ENCODE data around the gene PAM. TPM values are rescaled to one million over a fixed set of nuclear protein-coding genes. Genes with fewer than 3 reads are reported as not detected.

Gene PAM
- total RNA-seq, 1 experiment from 2014 or later = 1.2 TPM

GRCh38 chr5:102843997-102844396 lies 88.9 kb downstream of the PAM start:
- DNase-seq (ENCODE audit: low spot score) = no peak
- in situ Hi-C loops (cut with HindIII; ENCODE audit: low sequenced_read_pairs) = no loop called here

GRCh38 chr5:102845041-102845440 lies 89.9 kb downstream of the PAM start:
- no peak for DNase-seq (ENCODE audit: low spot score)
- in situ Hi-C loops (cut with HindIII; ENCODE audit: low sequenced_read_pairs) = no loop called here

GRCh38 chr5:102850503-102850902 lies 95.4 kb downstream of the PAM start:
- in situ Hi-C loops (cut with HindIII; ENCODE audit: low sequenced_read_pairs) = no loop called here
- no peak for DNase-seq (ENCODE audit: low spot score)

- in situ Hi-C loops (cut with HindIII; ENCODE audit: low sequenced_read_pairs) = no loop called here
- no peak for DNase-seq (ENCODE audit: low spot score)
Observed at GRCh38 chr5:102853680-102854079, 98.6 kb downstream of the PAM start.

- in situ Hi-C loops (cut with HindIII; ENCODE audit: low sequenced_read_pairs) = no loop called here
- DNase-seq (ENCODE audit: low spot score) = no peak
Observed at GRCh38 chr5:102855681-102856388, 100.7 kb downstream of the PAM start.

GRCh38 chr5:102856389-102856777 lies 101.3 kb downstream of the PAM start:
- DNase-seq (ENCODE audit: low spot score) = no peak
- in situ Hi-C loops (cut with HindIII; ENCODE audit: low sequenced_read_pairs) = no loop called here

GRCh38 chr5:102857076-102857818 lies 102.1 kb downstream of the PAM start:
- in situ Hi-C loops (cut with HindIII; ENCODE audit: low sequenced_read_pairs) = no loop called here
- no peak for DNase-seq (ENCODE audit: low spot score)

GRCh38 chr5:102858221-102858620 lies 103.1 kb downstream of the PAM start:
- in situ Hi-C loops (cut with HindIII; ENCODE audit: low sequenced_read_pairs) = no loop called here
- no peak for DNase-seq (ENCODE audit: low spot score)

GRCh38 chr5:102858808-102859207 lies 103.7 kb downstream of the PAM start:
- no peak for DNase-seq (ENCODE audit: low spot score)
- in situ Hi-C loops (cut with HindIII; ENCODE audit: low sequenced_read_pairs) = no loop called here

- in situ Hi-C loops (cut with HindIII; ENCODE audit: low sequenced_read_pairs) = no loop called here
- DNase-seq (ENCODE audit: low spot score) = no peak
Observed at GRCh38 chr5:102860035-102860434, 104.9 kb downstream of the PAM start.

GRCh38 chr5:102863058-102863457 lies 108.0 kb downstream of the PAM start:
- no peak for DNase-seq (ENCODE audit: low spot score)
- in situ Hi-C loops (cut with HindIII; ENCODE audit: low sequenced_read_pairs) = no loop called here

GRCh38 chr5:102863764-102864560 lies 108.9 kb downstream of the PAM start:
- in situ Hi-C loops (cut with HindIII; ENCODE audit: low sequenced_read_pairs) = no loop called here
- peak; percentile 19 for DNase-seq (ENCODE audit: low spot score)

GRCh38 chr5:102865171-102865509 lies 110.0 kb downstream of the PAM start:
- peak; percentile 50 for DNase-seq (ENCODE audit: low spot score)
- in situ Hi-C loops (cut with HindIII; ENCODE audit: low sequenced_read_pairs) = no loop called here

- peak; percentile 66 for DNase-seq (ENCODE audit: low spot score)
- in situ Hi-C loops (cut with HindIII; ENCODE audit: low sequenced_read_pairs) = no loop called here
Observed at GRCh38 chr5:102865510-102866236, 110.6 kb downstream of the PAM start.

GRCh38 chr5:102866237-102866600 lies 111.1 kb downstream of the PAM start:
- in situ Hi-C loops (cut with HindIII; ENCODE audit: low sequenced_read_pairs) = no loop called here
- no peak for DNase-seq (ENCODE audit: low spot score)

GRCh38 chr5:102867992-102868662 lies 113.0 kb downstream of the PAM start:
- in situ Hi-C loops (cut with HindIII; ENCODE audit: low sequenced_read_pairs) = no loop called here
- DNase-seq (ENCODE audit: low spot score) = no peak

GRCh38 chr5:102869230-102869629 lies 114.1 kb downstream of the PAM start:
- in situ Hi-C loops (cut with HindIII; ENCODE audit: low sequenced_read_pairs) = no loop called here

GRCh38 chr5:102873379-102873932 lies 118.4 kb downstream of the PAM start:
- no peak for DNase-seq (ENCODE audit: low spot score)
- in situ Hi-C loops (cut with HindIII; ENCODE audit: low sequenced_read_pairs) = no loop called here

More at GRCh38 chr5:102869230-102869629, 114.1 kb downstream of the PAM start:
- DNase-seq (ENCODE audit: low spot score) = no peak

GRCh38 chr5:102874054-102874453 lies 118.9 kb downstream of the PAM start:
- in situ Hi-C loops (cut with HindIII; ENCODE audit: low sequenced_read_pairs) = no loop called here
- DNase-seq (ENCODE audit: low spot score) = no peak
